IPS DF 4.7 (cell line): ENCODE measurements around the gene NTSR2.
"Not testable (repeated sequence)": the region's sequence is repeated elsewhere in the genome, so short reads cannot be mapped to it uniquely, and the experiment has no call there.

Source experiments
- DNase-seq: peaks from one replicate; pipeline ENCODE4 v3.0.0-alpha.2; 2013; ENCODE audit warnings: low spot score; ENCODE audit errors: extremely low read depth

Gene NTSR2

DNA sequence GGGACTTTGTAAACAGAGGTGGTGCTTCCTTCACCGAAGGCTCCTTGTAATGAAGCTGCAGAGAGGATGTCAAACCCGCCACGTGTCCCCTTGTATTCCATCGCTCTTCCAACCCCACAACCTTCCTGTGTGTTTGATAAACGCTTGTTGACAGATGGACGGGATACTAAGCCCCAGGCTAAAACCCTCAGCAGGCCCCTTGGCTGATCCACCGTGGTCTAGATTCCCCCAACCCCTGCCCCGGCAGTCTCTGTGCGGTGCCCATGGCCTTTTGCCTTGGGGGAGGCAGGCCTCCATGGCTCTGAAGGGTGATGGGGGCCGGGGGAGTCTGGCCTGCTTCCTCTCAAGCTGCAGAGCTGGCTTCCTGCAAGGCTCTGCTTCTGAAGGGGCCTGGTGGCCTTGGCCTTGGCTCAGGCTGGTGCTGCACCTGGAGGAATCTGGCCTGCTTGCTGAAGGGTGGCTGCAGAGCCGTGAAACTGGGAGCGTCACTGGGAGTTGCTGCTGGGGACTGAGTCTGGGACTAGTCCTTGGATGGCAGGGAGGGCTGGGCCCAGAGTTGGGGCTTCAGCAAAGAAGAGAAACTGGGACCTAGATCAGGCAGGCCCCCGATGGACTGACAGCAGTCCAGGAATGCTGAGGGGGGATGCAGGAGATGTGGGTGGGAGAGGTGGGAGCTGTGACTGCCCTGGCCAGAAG lies 9.6 kb upstream of the NTSR2 start:
- DNase-seq = no peak

DNA sequence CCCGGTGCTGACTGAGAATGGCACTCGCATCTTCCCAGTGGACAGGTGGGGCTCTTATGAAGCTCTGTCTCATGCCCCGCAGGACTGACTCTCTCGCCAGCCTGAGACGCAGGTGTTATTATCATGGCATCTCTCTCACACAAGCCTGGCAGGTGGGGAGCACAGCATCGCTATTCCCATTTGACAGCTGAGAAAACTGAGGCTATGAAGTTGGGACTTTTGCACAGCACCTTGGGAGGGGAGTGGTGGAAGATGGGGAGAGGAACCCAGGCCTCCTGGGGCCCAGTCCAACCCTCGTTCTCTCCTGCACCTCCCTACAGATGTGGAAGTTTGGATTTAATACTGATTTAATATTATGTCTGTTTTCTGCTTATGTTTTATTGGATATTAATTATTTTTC lies 9.0 kb upstream of the NTSR2 start:
- DNase-seq = no peak

DNA sequence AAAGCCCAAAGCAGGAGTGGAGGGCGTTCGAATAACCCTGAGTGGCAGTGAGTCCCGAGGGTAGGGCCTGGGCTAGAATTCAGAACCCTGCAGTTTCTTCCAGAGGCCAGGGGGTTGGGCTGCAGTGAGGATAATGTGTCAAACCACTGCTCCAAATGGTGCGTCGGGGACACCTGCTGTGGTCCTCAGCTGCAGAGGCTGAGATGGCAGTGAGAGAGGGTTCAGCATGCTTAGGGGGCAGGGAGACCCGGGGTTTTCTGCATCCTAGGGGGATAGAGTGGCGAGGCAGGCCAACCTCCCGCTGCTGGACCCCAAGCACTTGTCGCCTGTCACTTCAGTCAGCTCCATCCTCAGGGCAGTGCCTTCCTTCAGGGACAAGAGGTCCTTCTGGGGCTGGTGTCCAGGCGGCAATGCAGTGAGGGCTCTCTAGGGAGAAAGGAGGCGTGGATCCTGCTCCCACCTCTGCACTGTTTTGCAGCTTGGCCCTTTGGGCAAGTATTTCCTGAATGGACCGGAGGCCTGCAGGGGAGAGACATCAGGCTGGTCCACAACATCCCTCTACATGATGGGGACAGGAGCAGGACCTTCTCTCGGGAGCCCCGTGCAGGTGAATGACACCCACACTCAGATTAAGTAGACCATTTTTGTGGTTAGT lies 8.4 kb upstream of the NTSR2 start:
- no peak for DNase-seq

DNA sequence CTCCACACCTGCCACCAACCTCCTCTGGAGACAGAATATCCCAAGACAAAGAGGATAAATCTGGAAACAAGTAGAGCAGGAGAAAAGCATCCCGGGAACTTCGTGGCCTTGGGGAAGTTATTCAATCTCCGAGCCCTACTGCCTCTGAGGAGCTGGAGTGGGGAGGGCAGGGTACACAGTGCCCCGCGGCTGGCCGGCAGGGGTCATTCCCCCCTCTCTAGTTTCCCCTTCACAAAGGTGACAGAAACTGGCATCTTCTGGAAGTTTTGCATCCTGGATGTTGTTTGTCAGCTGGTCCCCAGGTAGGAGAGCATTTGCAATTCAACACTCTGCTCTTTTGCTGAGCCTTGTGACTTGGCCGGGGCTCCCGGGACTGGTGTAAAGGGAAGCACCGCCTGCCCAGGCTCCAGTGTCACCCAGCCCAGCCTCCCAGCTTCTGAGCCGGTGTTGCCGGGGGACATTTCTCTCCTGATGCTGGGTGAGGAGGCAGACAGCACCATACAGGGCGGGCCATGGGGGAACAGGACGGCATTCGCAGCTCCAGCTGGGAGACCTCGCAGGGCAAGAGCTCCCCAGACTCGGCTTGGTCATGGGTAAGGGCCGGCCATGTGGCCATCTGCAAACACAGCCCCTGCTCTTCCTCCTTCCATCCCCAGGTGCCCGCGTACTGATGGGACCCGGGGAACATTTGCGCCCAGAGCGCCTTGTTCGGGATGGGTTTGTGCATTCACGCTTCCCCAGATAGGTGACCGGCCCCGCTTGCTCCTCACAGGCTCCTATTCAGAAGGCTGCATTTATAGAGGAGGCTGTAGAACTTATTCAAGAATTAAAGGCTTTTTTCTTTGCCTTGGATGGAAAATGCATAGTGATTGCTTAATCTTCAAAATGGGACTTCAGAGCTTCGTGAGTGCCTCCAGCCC lies 7.4 kb upstream of the NTSR2 start:
- DNase-seq = no peak

DNA sequence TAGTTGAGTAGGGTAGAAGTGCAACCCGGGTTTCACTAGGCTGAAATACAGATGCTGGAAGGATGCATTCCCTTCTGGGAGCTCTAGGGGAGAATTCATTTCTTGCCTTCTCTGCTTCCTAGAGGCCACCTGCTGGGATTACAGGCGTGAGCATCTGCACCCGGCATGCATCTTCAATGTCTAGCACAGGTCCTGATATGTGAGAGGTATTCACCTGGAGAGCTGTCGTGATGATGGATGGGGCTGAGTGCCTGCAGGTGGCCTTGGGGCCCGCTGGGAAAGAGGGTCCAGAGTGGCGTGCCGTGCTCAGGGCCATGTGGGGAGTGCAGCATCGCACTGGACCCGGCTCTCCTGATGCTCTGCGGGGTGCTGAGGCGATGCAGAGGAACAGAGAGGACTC lies 6.6 kb upstream of the NTSR2 start:
- no peak for DNase-seq

DNA sequence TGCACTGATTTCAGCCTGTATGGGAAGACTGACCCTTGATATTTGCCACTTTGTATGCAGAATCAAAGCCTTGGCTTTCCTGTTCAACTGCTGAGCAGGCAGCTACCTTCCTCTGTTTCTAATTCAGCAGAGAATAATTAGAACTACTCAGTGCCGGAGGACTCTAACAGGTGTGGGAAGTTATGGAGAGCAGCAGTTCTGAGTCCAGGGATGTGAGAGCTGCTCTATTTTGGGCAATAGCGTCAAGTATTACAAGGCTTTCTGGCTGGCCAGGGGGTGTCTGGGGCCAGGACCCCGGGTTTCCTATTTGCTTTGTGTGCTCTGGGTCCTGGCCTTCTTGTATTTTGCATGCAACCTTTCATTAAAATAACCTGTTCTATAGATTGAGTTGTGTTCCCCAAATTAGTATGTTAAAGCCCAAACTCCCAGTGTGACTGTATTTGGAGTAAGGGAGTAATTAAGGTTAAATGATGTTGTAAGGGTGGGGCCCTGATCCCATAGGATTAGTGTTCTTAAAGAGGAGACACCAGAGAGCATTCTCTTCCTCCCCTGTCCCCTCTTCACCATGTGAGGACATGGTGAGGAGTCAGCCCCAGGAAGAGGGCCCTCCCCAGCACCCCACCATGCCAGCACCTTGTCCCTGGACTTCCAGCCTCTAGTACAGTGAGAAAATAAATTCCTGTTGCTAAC lies 5.6 kb upstream of the NTSR2 start:
- no peak for DNase-seq

DNA sequence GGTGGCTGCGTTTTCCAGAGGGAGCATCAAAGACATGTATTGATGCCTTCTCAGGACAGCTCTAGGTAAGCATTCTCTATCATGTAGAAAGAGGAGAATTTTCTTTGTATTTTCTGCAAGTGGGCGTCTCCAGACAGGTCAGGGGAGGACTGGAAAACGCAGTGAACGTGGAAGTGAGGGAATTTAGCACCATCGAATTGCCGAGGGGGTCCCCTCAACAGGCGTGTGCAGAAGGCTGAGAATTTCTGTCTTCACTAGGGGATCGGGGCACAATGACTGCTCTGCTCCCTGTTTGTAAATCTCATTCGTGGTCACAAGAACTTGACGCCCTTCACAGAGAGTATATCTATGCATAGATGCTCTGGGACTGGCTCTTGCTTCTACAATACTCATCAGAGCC lies 5.0 kb upstream of the NTSR2 start:
- DNase-seq = no peak

DNA sequence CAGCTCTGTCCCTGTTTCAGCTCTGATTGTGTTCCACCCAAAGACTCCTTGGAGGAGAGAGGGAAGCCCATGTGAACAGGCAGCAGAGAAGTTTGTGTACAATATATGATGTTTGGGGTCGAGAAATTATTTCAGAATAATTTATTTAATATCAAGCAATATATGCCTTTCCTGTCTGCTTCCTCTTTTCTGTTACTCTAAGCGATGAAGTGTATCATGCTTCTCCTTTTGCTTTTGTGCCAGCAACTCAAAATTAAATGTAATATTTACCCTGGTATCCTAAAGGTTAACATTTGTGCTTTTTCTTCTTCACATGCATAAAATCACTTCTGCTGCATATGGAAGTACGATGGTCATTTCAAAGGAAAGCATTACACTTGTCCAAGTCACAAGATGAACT lies 2.4 kb upstream of the NTSR2 start:
- DNase-seq = no peak

DNA sequence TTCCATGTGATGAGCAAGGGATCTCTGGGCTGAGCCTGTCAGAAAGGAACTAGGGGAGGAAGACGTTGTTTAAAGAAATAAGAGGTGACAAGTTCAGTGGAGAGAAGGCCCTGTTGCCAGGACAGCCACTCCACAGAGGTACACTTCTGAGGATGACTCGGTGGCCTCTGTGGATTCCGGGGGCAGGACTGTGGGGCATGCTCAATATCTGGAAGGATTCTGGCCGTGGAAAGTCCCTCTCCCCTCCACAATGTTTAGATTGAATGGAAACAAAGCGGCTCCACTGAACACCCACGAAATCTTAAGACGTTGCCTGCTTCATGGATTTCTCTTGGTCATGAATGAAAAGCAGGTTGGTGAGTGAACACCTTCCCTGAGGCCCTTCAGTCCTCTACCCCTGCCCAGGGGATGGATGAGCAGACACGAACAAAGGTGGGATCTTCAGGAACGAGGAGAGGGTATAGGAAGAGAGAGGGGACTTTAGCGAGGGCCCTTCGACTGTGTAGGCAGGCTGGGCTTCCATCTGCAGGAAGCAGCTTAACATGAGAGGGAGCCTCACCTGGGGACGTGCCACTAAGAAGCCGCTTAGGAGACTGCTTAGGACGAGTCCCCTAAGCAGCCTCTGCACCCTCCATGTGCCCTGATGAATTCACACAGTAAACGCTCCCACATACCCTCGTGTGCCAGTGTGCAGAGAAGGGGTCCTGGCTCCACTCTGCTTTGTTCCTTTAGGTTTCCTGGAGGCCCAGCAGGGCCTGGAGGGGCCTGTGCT lies 1.9 kb downstream of the NTSR2 start:
- DNase-seq = no peak

DNA sequence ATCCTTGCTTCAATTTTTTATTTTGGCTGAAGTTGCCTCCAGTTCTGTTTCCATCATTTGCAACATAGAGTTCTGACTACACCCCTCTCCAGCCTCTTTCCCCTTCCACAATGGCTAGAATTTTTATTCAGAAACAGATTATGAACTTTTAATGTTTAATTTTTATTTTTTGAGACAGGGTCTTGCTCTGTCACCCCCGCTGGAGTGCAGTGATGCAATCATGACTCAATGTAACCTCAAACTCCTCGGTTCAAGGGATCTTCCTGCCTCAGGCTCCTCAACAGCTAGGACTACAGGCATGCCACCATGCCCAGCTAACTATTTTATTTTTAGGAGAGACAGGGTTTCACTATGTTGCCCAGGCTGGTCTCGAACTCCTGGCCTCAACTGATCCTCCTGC lies 2.8 kb downstream of the NTSR2 start:
- no peak for DNase-seq

DNA sequence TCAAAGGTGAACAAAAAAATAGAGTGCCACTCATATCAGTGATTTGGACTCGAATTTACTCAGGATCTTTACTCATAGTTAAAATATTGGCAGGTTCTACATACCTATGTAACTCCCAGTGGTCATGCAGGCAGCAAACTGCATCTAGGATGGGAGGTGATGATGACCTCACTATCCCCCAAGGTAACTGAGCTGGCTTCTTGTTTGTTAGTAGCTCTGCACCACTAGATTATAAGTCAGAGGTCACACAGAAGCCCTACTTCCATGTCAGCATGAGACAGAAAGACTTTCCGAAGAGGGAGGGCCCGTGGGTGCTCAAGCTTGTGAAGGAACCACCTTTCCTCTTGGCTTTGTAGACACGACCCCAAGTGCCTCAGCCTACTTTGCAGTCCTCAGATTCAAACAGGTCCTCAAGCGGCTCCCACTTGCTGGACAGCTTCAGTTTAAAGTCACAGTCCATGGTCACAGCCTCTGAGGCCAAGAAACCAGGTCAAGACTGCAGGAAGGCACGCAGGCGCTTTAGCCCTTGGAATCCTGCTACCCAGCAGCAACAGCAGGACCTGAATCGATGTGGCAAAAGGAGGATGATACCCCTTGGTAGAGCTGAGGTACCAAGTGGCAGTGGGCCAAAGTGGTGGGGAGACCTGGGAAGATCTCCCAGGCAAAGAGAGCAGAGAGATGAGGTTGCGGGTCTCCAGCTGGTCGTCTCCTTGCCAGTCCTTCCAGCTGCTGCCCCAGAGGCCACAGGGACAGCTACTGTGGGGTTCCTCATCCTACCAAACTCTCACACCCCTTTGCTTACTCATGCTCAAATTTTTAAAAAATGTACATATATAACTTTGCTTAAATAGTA lies 4.3 kb downstream of the NTSR2 start:
- DNase-seq = no peak

DNA sequence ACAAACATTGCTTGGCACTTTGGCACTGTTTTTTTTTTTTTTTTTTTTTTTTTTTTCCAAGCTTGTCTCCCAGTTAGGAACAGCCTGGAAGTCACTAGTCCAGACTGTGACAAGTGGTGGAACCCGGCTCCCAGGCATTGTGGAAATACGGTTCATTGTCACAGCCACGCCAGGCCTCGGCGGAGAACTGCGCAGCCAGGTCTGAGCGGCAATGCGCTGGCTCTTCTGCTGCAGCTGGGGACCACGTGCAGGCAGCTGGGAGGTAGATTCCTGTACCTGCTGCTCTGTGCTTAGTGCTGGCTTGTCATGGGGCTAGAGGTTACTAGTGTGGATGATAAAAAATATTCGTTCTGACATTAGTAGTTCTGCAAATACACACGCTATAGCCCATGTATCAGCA lies 5.0 kb downstream of the NTSR2 start:
- DNase-seq = no peak

DNA sequence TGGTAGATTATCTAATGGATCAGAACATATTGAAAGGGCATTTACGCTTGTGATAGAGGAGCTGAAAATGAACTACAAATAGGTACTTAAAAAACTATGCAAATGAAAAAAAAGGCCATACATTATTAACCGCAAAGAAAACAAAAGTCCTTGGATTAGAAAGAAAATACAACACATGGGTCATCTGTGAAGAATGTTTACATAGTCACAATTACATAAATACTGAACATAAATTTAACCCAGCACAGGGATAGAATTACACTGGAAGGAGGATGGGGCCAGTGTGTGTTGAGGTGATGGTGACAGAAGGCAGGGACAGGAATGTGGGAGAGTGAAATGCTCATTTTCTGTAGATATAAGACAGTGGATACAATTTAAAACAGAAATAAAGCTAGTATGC lies 6.6 kb downstream of the NTSR2 start:
- no peak for DNase-seq

DNA sequence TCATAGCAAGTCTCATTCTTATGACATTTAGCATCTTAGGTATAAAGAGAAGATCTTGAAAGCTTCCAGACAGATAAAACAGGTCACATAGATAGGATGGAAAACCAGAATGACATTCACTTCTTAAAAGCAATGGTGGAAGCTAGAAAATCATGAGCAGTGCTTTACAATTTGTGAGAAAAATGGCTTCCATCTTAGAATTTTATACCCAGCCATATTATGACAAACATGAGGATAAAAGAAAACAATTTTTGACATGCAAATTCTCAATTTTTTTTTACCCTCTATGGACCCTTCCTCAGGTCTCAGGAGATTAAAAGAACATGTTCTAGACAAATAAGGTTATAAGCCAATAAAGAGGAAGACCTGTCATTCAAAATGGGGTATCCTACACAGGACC lies 7.1 kb downstream of the NTSR2 start:
- DNase-seq = no peak

DNA sequence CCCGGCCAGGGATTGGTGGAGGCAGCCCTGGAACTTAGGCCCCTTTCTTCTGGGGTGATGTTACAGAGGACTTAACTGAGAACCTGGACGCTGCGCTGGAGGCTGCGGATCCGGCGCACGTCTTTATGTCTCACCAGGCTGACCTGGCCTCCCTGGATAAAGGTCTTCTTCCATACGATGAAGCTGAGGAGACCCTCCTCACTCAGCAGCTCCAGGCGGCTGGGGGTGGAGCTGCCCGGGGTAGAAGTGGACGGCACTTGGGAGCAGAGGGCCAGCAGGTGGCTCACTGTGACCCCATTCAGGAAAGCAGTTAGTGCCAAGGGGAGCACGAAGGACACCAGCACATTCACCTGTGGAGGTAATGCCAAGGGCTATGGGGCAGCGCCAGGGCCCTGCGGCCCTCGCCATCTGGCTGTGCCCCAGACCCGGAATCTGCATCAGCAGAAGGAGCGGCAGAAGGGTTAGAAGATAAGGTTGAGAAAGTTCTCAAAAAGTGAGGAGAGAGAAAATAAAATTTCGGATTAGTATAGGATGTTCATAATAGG lies 8.0 kb downstream of the NTSR2 start:
- DNase-seq = no peak

DNA sequence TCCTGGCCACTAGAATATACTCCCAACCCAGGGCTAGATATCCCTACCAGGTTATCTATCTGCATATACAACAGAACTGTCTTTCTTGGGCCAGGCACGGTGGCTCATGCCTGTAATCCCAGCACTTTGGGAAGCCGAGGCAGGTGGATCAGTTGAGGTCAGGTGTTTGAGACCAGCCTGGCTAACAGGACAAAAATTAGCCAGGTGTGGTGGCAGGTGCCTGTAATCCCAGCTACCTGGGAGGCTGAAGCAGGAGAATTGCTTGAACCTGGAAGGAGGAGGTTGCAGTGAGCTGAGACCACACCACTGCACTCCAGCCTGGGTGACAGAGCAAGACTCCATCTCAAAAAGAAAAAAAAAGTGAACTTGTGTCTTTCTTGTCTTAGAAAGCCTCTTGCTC lies 9.6 kb downstream of the NTSR2 start:
- DNase-seq = not testable (repeated sequence)

DNA sequence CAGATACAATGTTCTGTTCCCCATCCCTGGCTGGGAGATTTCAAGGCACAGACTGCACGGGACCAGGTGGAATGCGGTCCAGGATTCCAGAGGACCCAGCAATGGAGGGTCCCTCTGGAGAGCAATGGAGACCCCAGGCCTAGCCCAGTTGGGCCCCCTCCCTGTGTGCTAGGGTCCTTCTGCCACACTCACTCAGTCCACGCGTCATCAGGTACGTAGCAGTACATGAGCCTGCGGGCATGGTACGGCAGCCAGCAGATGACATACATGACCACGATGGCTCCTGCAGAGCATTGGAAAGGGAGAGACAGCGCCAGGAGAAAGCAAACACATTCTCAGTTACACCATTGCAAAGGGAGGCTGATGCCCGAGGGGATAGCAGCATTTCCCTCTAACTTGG lies 10.1 kb downstream of the NTSR2 start:
- DNase-seq = no peak

DNA sequence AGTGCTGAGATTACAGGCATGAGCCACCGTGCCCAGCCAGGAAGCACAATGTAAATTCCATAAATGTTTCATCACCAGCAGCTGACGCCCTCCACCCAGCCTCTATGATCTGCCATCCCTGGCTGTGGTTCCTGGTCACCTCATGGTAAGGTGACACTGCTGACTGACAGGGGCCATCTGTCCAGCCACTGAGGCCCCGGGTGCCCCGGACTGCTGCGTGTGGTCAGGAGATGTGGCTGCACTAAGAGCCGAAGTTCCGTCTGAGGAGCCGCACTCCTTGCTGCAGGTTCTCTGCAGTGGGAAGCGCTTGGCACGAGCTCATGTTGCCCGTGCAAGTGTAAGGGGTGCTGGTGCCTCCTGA lies 10.9 kb downstream of the NTSR2 start:
- no peak for DNase-seq

DNA sequence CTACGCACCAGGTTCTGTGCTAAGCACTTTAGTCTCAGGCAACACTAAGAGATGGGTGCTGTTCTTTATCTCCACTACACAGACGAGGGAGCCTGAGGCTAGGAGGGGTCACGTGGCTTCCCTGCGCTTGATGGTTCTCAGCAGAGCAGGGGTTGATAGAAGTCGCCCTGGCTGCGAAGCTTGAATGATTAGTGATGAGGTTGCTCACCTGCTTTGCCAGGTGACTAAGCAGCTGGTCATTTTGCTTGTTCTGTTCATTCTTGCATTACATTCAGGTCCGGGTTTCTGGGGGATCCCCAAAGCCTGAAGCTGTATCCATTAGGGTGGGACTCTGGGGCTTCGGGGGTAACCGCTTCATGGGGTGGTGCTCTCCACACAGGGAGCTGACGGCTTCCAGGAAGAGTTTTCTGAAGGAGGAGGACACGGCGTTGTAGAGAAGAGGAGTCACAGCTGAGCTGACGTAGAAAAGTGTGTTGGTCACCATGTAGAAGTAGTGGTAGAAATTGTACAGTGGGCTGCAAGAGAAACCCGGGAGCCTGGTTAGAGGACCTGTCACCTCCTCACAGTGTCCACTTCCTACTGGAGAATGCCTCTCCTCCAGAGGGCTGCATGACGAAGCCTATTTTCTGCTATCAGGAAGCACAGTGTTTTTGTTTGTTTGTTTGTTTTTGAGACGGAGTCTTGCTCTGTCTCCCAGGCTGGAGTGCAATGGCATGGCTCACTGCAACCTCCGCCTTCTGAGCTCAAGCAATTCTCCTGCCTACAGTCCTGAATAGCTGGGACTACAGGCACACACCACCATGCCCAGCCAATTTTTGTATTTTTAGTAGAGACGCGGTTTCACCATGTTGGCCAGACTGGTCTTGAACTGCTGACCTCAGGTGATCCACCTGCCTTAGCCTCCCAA lies 11.5 kb downstream of the NTSR2 start:
- no peak for DNase-seq
